ENCODE results near the gene AMZ1. TPM values are rescaled to one million over a fixed set of nuclear protein-coding genes. Genes with fewer than 3 reads are reported as not detected.

The AMZ1 gene
- total RNA-seq, 1 donor from 2014 or later, result not detected

GRCh38 chr7:2641406-2642393, 46.3 kb upstream of the AMZ1 start:
- Histone ChIP-seq H3K36me3 (no peaks in the 10 kb centered on the region), H4K20me1 (ENCODE audit: low read depth) (peaks cover 96% of the 10 kb centered on the region), H3K79me2 (ENCODE audit: low read depth) (peaks cover 84% of the 10 kb centered on the region), H3K4me3 (peak overlapping the region; percentile 1), H3K9me3 (ENCODE audit: low read depth) (no peaks in the 10 kb centered on the region), H3K4me2 (peak overlapping the region; percentile 42), H3K27me3 (no peaks in the 10 kb centered on the region), H3K9ac (no peak overlapping the region), H3K27ac (peak overlapping the region; percentile 82), H2AFZ (replicated peaks) (no peak overlapping the region), H3F3A (ENCODE audit: low read depth) (peaks cover 13% of the 10 kb centered on the region), H3K4me1 (peaks cover 16% of the 10 kb centered on the region)
- Mint-ChIP-seq H3K4me1 (peaks cover 32% of the 10 kb centered on the region), H3K27ac (peak overlapping the region; percentile 96), H3K36me3 (no peaks in the 10 kb centered on the region), H3K4me3 (peak overlapping the region; percentile 59), H3K9me3 (no peaks in the 10 kb centered on the region), H3K27me3 (ENCODE audit: insufficient read depth, low read depth) (no peaks in the 10 kb centered on the region)
- peak; percentile 94 for DNase-seq (ENCODE audit: low spot score)
- no peak for TF ChIP-seq EZH2 (IDR thresholded peaks at IDR 0.05)

GRCh38 chr7:2643386-2644219, 44.4 kb upstream of the AMZ1 start:
- no peak for DNase-seq (ENCODE audit: low spot score)
- no peak overlapping the region for H3K4me3 ChIP-seq
- no peak overlapping the region for H3K4me3 Mint-ChIP-seq
- H3K27ac Mint-ChIP-seq, result no peak overlapping the region
- no peak overlapping the region for H2AFZ ChIP-seq (replicated peaks)
- no peaks in the 10 kb centered on the region for H3K36me3 Mint-ChIP-seq
- H3K9me3 ChIP-seq (ENCODE audit: low read depth), result no peaks in the 10 kb centered on the region
- H3K79me2 ChIP-seq (ENCODE audit: low read depth), result peaks cover 66% of the 10 kb centered on the region
- peaks cover 13% of the 10 kb centered on the region for H3F3A ChIP-seq (ENCODE audit: low read depth)
- H3K9me3 Mint-ChIP-seq, result no peaks in the 10 kb centered on the region
- H3K4me2 ChIP-seq, result no peak overlapping the region
- no peaks in the 10 kb centered on the region for H3K27me3 Mint-ChIP-seq (ENCODE audit: insufficient read depth, low read depth)
- peaks cover 32% of the 10 kb centered on the region for H3K4me1 Mint-ChIP-seq
- no peaks in the 10 kb centered on the region for H3K27me3 ChIP-seq
- no peaks in the 10 kb centered on the region for H3K36me3 ChIP-seq
- H3K4me1 ChIP-seq, result peaks cover 16% of the 10 kb centered on the region
- TF ChIP-seq EZH2phosphoT487 (IDR thresholded peaks at IDR 0.05) (no peak), EZH2 (IDR thresholded peaks at IDR 0.05) (no peak)
- TF ChIP-seq, protein P1, sequence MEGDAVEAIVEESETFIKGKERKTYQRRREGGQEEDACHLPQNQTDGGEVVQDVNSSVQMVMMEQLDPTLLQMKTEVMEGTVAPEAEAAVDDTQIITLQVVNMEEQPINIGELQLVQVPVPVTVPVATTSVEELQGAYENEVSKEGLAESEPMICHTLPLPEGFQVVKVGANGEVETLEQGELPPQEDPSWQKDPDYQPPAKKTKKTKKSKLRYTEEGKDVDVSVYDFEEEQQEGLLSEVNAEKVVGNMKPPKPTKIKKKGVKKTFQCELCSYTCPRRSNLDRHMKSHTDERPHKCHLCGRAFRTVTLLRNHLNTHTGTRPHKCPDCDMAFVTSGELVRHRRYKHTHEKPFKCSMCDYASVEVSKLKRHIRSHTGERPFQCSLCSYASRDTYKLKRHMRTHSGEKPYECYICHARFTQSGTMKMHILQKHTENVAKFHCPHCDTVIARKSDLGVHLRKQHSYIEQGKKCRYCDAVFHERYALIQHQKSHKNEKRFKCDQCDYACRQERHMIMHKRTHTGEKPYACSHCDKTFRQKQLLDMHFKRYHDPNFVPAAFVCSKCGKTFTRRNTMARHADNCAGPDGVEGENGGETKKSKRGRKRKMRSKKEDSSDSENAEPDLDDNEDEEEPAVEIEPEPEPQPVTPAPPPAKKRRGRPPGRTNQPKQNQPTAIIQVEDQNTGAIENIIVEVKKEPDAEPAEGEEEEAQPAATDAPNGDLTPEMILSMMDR (IDR thresholded peaks at IDR 0.05), result peak; percentile 20
- H3K27ac ChIP-seq, result no peak overlapping the region
- H4K20me1 ChIP-seq (ENCODE audit: low read depth), result peaks cover 83% of the 10 kb centered on the region
- no peak overlapping the region for H3K9ac ChIP-seq

GRCh38 chr7:2644220-2644561, 43.8 kb upstream of the AMZ1 start:
- Histone ChIP-seq H3K9ac (no peak overlapping the region), H3K27ac (no peak overlapping the region), H2AFZ (replicated peaks) (no peak overlapping the region), H3K4me2 (no peak overlapping the region), H3K9me3 (ENCODE audit: low read depth) (no peaks in the 10 kb centered on the region), H3K36me3 (no peaks in the 10 kb centered on the region), H3K79me2 (ENCODE audit: low read depth) (peaks cover 60% of the 10 kb centered on the region), H4K20me1 (ENCODE audit: low read depth) (peaks cover 77% of the 10 kb centered on the region), H3K27me3 (no peaks in the 10 kb centered on the region), H3F3A (ENCODE audit: low read depth) (peaks cover 13% of the 10 kb centered on the region), H3K4me1 (peaks cover 16% of the 10 kb centered on the region), H3K4me3 (no peak overlapping the region)
- Mint-ChIP-seq H3K36me3 (no peaks in the 10 kb centered on the region), H3K4me3 (peak overlapping the region; percentile 63), H3K27me3 (ENCODE audit: insufficient read depth, low read depth) (no peaks in the 10 kb centered on the region), H3K4me1 (peaks cover 32% of the 10 kb centered on the region), H3K9me3 (no peaks in the 10 kb centered on the region), H3K27ac (peak overlapping the region; percentile 50)
- DNase-seq (ENCODE audit: low spot score), result no peak
- TF ChIP-seq EZH2phosphoT487 (IDR thresholded peaks at IDR 0.05) (no peak), EZH2 (IDR thresholded peaks at IDR 0.05) (no peak)
- TF ChIP-seq, protein P1 (IDR thresholded peaks at IDR 0.05), result no peak

Data from neural progenitor cell (in vitro differentiated cells).